HG03378 (cell line): ENCODE results near the gene DAB1.
"Not testable (repeated sequence)": the region's sequence is repeated elsewhere in the genome, so short reads cannot be mapped to it uniquely, and the experiment has no call there.

Experiments
- ATAC-seq: cut with Tn5 transposase; IDR thresholded peaks from one replicate; pipeline ENCODE4 v1.9.1; 2021; ENCODE audit warnings: mild to moderate bottlenecking, moderate library complexity; ENCODE audit not compliant: unreplicated experiment

The DAB1 gene

DNA sequence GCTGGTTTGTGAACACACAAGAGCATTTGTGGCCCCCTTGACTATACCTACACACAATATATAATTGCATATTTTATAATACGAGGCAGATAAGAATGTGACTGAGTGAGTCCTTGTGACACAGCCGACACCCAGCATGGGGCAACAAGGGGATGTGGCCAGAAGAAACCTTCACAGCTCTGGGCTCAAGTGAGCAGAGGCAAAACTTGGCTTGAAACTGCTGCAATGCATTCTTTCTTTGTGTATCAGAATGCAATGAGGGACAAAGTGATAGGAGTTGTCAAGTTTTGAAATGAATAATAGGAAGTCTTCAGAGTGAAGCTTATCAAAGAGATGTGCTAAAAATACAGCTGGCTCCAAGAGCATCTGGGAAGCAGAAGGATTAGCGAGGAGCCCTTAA lies 334.0 kb downstream of the DAB1 start:
- ATAC-seq = no peak

DNA sequence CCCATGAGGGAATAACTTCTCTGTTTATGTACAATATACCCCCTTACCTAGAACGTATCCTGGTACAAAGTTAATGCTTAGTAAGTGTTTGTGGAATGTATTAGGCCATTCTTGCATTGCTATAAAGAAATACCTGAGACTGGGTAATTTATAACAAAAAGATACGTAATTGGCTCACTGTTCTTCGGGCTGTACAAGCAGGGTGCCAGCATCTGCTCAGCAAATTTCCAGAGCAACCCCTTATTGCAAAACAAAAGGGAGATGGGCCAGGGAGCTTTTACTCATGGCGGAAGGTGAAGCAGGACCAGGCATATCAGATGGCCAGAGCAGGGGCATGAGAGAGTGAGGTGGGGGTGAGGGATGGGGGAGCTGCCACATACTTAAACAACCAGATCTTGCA lies 334.6 kb downstream of the DAB1 start:
- ATAC-seq = no peak

DNA sequence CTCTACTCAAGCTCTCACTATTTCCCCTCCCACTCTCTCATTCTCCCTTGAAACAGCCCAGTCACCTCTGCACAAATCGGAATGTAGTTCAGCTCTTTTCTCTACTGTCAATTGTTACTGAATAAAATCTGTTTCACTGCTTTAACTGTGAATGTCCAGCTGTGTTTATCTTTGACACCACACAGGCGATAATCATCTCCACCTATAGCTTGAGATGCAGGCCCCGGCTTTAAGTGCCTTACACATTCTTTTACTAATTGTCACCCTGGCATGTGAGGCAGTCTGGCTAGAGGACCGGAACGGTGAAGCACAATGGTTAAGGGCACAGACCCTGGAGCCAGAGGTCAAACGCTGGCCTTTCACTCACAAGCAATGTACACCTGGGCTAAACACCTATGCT lies 335.2 kb downstream of the DAB1 start:
- no peak for ATAC-seq

DNA sequence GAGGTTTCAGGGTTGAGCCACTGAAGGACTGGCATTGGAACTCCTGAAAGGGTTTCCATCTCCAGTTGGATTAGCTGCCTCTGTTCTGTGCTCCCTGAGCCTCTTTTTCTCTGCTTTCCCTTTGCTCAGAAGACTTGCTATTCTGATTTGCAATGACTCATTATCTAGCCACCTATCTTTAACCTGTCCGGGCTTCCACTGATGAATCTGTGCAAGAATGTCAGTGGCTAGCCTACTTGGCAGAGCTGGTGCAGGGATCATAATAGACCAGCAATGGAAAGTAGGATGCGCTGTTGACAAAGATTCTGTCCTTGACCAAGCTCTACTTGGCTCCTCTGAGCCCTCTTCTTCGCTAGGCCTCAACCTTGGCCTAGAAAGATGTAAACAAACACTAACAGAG lies 336.2 kb downstream of the DAB1 start:
- ATAC-seq = not testable (repeated sequence)

DNA sequence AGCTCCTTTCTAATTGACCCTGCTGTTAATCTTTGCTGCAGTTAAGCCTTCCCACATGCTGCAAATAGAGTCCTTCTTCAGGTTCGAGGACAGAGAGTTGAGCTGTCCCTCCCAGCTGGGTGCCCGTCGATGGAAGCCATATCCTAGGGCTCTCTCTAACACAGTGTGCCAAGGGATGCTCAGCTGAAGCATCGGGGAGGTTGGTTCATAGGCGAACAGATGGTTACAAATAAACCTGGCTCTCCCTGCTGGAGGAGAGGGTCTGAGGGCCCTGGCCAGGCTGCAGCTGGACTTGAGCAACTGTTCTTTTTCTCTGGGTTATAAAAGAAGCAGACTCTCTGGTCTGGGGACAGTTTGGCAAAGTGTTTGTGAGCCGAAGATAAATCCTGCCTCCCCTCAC lies 337.7 kb downstream of the DAB1 start:
- ATAC-seq = no peak

DNA sequence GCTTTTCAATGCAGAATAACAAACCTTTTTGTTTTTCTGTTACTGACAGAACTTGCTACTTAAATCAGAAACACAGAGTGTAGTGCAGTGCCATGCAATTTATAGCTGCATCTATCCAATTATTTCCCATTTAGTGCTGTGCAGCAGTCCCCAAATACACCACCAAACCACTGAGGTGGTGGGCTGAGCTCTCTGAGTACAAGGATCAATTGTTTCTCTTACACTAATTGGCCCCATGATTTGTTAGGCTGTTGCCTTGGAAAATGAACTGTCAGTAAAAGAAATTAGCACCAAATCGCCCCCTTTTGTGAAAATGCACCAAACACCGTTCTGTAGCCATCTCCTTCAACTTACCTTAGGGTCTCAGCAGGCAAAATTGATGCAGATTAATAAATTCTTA lies 339.2 kb downstream of the DAB1 start:
- no peak for ATAC-seq

DNA sequence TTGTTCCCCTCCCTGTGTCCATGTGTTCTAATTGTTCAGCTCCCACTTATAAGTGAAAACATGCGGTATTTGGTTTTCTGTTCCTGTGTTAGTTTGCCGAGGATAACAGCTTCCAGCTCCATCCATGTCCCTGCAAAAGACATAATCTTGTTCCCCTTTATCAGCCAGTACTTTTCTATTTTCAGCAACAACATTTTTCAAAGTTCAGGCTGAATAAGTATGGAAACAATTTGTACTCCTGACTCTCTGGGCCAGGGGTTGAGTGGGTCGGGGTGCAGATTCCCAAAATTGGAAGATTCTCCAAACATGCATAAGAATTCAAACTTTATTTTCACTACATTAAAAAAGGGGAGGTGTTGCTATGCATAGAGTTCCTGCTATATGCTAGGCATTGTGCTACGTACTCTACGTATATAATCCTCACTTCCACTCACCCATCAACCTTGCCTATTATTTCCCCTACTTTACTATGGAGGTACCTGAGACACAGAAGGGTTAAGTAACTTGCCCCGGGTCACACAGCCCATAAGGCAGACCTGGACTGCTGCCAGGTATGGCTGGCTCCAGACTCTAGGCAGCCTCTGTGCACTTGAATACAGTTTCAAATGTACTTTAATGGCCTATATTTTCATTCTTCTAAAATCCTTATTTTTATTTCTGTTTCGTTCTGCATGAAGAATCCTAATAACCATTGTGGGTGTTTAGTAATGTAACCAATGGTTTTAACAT lies 341.0 kb downstream of the DAB1 start:
- ATAC-seq = no peak

DNA sequence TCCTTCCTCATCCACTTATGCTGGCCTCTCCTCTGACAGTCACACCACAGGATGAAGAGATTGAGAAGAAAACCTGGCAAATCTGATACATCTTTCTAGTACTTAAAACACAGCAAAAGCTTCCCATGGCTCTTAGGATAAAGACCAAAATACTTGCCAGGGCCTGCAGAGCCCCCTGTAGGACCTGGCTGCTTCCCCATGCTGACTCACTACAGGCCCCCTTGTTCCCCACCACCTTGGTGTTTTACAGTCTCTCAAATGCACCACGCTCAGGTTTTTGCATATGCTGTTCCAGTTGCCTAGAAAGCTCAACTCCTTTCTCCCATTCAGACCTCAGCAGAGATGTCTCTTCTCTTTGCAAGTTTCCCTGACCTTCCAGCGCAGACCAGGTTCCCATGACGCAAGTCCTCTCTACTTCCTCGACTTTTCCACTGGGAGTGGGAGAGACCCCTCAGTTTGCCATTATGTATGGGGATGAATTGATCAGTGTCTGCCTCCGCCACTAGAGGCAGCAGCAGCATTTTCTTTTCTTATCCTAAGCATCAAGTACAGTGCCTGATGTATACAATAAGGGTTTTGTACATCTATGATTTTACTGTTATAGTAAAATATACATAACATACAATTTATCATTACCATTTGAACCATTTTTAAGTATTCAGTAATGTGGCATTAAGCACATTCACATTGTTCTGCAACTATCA lies 344.3 kb downstream of the DAB1 start:
- no peak for ATAC-seq

DNA sequence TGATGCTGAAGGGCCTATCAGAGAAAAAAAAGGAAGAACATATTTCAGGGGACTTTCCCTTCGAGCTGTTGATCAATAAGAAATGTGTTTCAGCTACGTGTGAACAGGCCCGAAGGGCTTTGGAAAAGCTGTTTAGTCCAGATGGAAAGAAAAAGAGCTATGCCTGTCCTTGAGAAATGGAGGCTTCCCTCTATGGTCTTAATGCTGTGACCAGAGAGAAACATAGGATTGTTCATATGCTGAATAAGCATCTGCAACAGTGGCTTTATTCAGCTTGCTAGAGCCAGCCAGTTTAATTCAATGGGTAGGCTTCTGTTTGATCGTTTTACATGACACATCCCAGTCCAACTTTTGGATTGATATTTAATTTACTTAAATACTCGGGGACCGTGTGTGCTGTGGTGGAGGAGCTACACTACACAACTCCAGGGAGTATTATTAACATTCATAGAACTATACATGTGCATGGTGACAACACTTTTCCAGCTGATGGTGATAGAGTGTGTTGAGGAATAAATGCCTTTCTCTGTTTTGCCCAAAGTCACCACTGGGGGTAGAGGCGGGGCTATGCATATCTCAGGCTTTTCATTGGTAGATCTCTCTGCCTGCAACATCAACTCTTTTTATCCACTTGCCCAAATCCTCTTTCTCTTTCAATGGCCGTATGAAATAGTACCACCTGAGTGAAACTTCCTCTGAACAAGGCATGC lies 351.3 kb downstream of the DAB1 start:
- ATAC-seq = no peak

DNA sequence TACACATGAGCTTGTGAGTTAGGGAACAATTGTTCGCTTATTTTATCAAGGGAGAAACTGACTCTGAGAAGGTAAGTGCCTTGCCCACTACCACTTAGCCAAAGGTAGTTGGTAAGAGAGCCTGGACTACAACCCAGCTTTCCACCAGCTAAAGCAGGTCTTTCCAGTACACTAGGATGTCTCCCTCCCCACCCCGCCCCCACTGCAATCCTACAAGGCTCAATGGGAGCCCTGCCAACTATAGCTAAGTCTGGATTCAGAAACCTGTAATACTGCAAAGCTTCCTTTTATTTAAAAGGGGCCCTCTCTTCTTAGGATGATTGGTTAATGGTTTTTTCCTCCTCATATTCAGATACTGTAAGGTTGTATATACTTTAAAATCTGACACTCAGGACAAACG lies 356.0 kb downstream of the DAB1 start:
- ATAC-seq = no peak

DNA sequence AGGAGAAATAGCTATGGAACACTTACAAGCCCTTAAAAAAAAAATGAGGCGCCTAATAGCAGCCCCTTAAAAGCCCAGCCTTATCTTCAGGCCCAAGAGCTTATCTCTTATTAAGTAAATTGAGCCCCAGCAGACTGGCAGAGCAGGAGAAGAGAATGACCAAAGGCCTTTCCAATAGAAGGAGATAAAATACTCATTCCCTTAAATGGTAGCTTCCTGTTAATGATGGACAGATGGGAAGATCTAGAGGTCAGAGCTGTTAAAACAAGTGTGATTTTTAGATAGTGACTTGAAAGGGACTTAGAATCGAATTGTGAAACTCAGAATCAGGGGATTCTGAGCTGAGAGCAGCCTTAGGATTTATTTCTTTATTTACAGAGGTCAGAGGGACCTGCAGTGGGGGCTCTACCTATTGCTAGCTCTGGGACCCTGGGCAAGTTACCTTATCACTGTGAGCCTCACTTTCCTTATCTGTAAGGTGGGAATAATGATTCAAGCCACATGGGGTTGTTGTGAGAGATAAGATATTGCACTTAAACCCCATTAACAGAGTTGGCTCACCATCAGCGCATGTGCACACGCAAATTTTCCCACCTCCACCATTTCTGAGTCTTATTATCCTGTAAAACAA lies 356.8 kb downstream of the DAB1 start:
- ATAC-seq = no peak

DNA sequence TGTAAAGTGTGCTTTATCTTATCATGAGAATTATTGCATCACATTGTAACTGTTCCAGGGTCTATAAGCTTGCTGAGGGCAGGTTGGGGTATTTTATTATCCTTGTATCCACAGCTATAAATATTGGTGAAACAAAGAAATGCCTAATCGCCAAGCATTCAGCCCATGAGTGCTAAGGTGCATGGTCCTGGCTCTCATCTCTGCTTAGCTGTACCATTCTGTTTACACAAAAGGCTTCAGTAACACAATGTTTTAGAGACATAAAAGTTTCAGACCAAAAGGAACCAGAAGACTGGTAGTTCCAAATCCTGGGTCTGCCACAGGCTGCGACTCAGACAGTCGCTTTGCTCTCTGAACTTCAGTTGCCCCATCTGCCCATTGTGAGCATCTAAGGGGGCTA lies 358.4 kb downstream of the DAB1 start:
- ATAC-seq = no peak

DNA sequence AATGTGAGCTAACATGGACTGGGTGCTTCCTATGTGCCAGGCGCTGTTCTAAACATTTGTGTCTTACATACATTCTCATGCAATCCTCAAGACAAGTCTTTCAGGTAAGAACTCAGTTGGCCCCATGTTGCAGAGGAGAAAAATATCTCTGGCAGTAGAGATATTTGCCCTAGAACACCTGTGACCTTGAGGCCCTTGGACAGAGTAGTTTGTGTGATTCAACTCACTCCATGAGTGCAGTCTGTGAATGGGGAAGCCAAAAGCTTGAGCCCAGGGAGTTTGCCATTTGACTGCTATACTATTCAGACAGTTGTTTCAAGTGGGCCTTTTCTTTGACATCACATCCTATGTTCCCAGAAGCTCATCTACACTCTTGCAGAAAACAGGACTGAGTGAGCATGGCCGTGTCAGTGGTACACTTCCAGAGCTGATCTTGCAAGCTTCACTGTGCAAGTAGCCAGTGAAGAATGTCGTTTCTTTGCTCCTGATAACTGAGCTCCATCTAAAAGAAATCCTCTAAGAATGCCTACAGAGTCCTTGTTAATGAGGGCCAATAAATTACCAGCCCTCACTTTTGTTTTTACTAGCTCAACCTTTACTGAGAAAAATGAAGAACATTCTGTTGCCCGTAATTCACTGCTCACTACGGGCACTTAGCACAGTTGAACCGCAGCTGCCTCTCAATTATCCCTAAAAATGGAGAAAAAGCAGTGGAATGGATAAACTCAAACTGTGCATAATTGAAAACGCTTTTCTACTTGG lies 359.3 kb downstream of the DAB1 start:
- no peak for ATAC-seq

DNA sequence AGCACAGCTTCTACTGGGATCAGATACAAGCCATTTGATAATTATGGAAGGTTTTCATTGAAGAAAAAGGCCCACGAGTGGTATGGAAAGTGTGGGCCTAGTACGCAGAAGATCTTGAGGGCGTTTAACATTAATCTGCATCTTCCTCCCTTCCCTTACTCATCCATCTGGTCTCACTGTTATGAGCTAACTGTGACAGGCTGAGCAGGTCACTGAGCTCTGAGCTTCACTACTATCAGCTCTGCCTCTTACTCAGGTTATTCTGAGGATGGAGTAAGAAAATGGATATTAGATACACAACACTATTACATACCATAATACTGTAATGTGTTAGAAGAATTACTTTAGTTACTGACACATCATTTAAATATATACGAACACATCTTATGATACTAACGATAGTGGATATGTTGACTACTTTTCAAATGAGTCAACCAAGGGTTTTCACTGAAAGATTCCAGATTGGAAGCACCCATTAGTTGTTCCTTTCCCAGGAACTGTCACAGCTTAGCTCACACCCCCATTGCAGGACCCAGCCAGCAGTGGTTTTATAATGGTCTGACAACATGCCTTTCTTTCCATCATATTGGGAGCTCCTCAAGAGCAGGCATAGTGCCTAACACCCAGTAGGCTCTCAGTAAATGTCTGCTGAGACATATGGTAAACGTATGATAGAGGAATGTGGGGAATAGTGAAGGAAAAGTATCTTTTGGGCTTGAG lies 360.3 kb downstream of the DAB1 start:
- ATAC-seq = no peak

DNA sequence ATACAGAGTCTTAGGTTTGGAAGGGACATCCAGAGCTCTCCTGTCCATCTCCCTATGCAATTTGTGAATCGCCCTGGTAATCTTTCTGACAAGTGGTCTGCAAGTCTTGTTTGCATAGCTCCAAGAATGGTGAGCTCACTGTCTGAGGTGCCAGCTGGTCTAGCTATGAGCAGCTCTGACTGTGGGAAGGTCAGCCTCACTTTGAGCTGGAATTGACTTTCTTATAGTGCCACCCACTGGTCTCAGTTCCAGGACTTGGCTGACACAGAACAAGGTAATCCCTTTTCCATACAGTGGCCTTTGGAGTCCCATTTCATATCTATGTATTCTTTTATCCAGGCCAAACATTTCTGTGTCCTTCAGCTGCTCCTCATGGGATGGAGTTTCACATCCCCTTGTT lies 362.5 kb downstream of the DAB1 start:
- ATAC-seq = no peak

DNA sequence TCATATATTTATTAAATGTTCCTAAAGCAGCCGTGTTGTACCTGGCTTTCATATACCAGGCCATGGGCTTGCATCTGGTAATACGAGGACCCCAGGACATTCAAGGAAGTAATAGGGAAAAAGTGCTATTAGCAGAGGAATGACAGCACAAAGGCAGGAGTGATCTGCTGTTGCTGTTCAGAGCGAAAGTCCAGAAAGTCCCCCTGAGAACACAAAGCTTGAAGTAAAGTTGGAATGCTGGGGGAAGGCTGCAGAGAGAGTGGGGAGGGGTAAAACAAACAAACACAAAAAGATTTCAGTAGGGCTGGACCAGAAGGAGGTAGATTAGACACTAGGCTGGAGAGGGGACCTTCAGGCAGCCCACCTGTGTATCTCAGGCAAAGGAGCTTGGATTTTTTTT lies 363.4 kb downstream of the DAB1 start:
- ATAC-seq = no peak

DNA sequence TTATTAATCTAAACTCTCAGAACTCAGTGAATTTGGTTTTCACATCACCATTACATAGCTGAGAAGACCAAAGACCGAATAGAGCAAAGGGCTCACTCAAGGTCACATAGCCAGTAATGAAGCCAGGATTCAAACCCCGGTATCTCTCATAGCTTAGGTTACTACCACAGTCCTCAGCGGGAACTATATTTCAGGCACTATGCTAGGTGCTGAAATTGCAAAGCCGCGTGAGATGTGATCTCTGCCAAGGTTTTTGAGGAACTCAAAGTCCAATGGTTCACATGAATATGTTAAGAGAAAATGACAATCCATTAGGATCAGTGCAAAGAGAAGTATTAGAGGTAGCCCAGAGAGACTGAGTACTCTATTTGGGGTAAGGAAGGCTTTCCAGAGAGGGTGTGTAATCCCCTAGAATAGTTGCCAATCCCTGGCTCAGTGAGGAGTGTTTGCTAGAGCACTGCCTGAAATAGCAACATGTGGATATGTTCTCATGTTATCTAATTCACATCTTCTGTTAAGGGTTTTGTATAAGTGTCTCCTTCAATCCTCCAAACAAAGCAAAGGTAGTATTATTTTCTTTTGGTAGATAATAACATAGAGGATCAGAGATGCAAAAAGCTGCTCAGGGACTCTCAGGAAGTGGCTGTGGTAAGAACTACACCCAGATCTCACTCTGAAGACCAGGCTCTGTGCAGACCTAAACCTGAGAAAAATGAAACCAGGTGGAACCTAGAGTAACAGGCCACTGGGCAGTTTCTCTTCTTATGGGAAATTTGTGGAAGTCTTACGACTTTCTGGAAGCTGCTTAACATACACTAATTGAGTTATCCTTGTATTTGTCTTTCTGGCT lies 365.0 kb downstream of the DAB1 start:
- no peak for ATAC-seq

DNA sequence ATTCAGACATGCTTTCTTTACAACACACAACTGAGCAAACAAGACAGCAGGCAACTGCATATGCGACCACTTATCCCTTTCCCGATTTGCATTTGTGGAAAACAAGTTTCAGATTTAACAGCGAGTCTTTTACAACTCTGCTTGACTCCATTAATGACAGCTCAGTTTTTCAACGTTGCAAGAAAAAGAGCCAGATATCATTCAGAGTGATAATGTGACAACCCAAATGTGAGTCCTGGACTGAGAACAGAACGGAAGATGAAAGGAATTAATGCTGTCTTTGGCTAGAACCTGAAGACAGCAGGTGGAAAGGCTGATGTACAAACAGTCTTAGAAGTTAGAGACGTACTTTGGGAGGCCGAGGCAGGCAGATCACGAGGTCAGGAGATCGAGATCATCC lies 375.0 kb downstream of the DAB1 start:
- no peak for ATAC-seq

DNA sequence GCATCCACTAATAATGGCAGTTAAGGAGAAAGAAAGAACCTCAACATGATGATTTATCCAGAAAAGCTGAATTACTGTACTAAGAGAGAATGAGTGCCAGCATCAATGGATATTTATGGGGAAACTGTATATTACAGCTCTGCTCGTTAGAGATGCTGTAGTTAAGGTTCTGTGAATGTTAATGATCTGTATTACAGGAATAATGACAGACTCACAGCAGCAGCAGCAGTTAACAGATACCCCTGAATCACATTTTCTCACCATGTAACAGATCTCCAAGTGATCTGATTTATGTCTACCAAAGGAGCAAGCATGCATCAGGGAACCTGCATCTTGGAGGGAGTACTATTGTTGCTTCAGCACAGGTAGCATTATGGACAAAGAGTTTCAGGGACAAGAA lies 377.4 kb downstream of the DAB1 start:
- ATAC-seq = no peak
